NCI-H1930 (cell line): ENCODE results near the gene ABCA10.

Source experiments
- DNase-seq, 2 experiments: peaks; one replicate each; lab custom pipeline; 2025; lab: John Stamatoyannopoulos, UW

ABCA10 gene

DNA sequence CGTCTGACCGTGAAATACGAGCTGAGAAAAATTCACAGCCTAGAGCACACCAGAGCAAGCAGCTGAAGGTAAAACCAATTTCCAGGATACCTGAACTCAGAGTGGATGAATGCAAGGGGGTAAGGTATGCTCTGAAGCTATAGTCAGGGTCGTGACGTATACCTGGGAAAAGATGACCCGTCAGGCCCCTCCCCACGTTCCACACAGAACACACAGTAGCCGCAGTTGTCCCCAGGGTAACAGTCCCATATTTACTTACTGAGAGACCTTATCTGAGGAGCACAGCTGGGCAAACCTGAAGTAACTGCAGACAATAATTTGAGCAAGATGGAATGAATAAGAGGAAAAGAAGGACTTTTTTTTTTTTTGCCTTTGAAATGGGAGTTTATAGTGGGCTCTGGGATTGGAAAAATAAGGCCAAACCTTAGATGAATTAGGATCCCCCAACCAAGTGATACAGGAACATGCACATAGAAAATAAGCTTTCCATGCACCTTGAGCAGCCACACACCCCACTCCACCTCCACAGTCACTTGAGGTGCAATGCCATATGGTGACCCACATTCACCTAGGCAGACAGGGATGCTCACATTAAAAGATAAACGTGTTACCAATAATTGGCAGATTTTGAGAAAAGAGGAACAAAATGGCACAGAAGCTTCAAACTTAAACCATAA lies 124.9 kb downstream of the ABCA10 start:
- DNase-seq, result peak; percentile 12 to 38

DNA sequence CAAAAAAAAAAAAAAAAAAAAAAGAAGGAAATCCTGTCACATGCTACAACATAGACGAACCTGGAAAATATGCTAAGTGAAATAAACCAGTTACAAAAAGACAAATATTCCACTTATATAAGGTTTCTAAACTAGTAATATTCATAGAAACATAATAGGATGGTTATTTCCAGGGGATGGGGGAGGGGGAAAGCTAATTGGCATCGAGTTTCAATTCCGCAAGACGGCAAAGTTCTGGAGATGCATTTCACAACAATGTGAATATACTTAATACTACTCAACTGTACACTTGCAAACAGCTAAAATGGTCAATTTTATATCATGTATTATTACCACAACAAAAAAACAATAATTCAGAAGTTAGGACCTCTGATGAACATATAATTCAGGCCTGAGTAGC lies 130.0 kb downstream of the ABCA10 start:
- no peak for DNase-seq
